Renal cortical epithelial cell (primary cell): ENCODE data around the gene KHNYN. TPM values are rescaled to one million over a fixed set of nuclear protein-coding genes. Genes with fewer than 3 reads are reported as not detected.

ENCODE experiments used
- DNase-seq: peaks from one replicate; pipeline ENCODE4 v3.0.0-alpha.2; 2011; ENCODE audit warnings: low read depth
- total RNA-seq: library from RNA; depleted of rRNA; stranded (reverse); fragments of >200 nt; gene quantifications from 2 replicates; pipeline ENCODE4 v1.2.3, GENCODE V29; 2014

KHNYN gene
- total RNA-seq, 1 donor from 2014 or later: 48.5 TPM

DNA sequence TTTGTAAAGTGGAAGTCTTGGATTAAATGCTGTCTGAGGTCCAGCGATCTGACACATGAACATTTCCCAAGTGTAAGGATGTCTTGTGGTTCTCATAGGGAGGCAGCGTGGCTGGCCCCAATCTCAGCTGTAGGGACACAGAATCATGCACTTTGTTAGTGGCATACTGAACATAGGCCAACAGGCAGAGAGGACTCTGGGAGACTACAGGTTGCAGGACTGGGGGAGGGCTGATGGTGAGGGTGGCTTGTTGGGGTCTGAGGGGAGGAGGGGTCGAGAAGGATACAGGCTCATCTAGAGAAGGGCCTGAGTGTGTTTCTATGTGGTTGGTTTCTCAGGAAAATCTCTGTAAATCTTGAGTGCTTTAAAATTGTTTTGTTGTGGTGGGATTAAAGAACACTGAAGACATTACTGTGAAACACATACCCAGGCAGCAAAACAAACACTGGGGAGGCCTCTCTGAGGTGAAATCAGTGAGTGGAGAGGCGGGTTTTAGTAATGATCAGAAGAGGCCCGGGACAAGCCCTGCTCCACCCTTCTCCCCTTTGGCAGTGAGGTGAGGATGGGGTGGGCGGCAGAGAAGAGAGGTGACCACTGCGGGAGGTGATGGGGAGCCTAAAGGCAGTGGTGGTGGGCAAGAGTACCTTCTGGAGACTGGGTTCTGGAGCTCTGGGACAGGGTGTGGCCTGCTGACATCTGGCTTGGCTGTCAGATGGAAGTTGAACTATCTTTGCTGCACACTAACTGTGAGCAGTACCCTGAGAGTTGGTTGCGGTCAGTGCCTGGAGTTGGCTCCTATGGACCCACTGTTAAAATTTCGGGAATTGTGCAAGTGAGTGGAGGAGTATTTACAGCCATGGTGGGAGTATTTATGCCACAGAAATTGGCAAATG is 27.7 kb upstream of the KHNYN start:
- DNase-seq: no peak

DNA sequence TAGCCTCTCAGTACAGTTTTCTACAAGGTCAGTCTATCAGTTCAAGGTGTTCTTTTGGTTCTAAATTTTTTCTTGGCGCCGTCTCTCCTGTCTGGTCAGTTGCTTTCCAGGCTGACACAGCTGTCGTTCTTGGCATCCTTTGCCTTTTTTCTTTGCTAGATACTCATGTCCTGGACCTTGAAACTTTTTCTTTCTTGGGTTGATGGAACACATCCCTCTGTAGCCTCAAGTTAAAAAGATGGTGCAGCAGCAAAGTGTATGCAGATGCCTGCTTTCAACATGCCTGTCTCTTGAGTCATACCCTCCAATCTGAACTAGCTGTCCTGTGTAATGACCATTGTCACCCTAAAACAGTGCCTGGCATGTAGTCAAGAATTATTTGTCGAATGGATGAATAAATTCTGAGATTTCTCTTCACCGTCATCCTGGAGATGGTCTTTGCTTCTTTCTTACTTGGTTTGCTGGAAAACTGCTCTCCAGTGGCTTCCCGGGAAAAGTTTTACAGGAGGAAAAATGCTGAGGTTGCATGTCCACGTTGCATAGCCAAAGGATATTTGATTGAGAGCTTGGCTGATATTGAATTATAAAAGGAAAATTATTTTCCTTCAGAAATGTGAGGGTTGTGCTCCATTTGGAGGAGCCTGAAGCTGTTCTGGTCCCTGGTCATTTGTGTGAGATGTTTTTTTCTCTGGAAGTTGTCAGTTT is 26.3 kb upstream of the KHNYN start:
- DNase-seq: no peak

DNA sequence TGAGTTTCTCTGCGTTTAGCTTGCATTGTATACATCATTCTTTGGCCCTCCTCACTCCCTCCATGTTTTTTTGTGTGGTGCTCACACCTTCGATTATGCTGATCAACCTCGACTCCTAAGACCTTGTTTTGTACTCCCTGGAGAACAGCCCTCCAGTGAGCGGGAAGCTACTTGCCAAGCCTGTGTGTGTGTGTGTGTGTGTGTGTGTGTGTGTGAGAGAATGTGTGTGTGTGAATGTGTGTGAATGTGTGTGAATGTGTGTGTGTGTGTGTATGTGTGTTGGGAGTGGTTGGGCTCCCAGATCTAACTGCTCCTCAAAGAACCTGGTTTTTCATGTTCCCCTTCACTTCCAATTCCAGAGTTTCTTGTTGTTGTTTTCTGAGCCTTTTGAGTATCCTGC is 24.9 kb upstream of the KHNYN start:
- DNase-seq: no peak

DNA sequence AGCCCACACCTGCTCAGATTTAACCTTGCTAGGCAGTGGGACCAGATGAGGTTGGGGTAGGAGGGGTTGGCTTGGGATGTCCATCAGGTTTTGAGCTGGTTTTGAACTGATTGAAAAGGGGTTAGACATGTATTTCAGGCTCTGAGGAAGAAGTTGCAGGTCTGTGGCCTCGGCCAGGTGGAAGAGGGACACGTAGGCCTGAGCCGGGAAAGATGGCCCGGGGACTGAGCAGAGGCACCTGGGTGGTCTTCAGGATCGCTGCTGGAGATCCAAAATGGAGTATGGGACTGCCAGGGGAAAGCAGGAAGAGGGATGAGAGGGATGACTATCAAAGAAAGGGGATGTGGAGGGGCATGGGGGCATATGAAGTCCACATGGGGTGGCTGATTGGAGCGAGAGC is 23.3 kb upstream of the KHNYN start:
- no peak for DNase-seq

DNA sequence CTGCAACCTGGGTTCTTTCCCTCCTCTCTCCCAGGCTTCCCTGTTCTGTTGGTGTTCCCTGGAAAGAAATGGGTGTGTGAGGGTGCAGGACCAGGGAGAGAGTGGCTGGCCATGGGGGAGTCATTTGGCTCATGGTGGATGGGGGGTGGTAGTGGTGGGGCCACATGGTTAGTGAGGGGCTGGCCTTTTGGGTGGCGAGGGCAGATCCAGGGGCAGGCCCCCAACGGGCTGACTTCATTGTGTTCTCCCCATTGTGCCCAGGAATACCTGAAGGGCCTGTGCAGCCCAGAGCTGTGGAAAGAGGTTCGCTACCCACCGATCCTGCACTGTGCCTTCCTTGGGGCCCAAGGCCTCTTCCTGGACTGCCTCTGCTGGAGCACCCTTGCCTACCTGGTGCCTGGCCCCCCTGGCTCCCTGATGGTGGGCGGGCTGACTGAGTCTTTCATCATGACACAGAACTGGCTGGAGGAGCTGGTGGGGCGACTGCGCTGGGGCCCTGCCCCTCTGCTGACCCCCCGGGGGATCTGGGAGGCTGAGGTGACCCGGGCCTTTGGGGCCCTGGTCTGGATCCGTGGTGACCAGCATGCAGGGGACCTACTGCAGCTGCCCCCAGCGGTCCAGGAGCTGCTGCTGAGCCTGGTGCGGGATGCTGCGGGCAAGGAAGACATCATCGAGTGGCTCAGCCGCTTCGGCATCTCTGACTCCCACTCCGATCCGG is 22.0 kb upstream of the KHNYN start:
- DNase-seq: no peak

DNA sequence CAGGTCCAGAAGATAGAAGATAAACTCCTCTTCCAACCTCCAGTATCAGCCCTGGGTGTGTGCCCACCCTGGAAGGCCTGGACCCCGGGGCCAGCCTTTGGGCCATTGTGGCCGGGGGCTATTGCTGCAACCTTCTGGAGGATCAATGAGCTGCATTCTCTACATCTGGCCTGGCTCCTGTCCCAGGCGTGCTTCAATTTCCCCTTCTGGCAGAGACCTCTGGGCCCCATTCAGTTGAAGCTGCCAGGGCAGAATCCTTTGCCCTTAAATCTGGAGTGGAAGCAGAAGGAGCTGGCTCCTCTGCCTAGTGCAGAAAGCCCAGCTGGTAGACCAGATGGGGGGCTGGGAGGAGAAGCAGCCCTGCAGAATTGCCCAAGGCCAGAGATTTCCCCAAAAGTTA is 21.0 kb upstream of the KHNYN start:
- DNase-seq: no peak

DNA sequence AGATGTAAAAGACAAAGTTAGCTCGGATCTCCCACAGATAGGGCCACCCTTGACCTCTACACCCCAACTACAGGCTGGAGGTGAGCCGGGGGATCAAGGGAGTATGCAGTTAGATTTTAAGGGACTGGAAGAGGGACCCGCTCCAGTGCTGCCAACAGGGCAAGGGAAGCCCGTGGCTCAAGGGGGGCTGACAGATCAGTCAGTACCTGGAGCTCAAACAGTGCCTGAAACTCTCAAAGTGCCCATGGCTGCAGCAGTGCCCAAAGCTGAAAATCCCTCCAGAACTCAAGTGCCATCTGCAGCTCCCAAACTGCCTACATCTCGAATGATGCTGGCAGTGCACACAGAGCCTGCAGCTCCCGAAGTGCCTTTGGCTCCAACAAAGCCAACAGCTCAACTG is 20.6 kb upstream of the KHNYN start:
- DNase-seq: no peak

DNA sequence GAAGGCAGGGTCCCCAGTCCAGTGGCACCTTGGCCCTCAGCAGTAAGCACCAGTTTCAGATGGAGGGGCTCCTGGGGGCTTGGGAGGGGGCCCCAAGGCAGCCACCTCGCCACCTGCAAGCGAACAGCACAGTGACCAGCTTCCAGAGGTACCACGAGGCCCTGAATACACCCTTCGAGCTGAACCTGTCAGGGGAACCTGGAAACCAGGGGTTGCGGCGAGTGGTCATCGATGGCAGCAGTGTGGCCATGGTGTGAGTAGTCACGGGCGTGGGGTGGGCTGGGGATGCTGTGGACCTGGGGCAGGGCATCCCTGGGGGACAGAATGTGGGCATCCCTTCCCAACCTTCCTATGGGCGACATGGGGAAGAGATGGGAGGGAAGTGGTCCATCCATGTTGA is 19.8 kb upstream of the KHNYN start:
- DNase-seq: no peak

DNA sequence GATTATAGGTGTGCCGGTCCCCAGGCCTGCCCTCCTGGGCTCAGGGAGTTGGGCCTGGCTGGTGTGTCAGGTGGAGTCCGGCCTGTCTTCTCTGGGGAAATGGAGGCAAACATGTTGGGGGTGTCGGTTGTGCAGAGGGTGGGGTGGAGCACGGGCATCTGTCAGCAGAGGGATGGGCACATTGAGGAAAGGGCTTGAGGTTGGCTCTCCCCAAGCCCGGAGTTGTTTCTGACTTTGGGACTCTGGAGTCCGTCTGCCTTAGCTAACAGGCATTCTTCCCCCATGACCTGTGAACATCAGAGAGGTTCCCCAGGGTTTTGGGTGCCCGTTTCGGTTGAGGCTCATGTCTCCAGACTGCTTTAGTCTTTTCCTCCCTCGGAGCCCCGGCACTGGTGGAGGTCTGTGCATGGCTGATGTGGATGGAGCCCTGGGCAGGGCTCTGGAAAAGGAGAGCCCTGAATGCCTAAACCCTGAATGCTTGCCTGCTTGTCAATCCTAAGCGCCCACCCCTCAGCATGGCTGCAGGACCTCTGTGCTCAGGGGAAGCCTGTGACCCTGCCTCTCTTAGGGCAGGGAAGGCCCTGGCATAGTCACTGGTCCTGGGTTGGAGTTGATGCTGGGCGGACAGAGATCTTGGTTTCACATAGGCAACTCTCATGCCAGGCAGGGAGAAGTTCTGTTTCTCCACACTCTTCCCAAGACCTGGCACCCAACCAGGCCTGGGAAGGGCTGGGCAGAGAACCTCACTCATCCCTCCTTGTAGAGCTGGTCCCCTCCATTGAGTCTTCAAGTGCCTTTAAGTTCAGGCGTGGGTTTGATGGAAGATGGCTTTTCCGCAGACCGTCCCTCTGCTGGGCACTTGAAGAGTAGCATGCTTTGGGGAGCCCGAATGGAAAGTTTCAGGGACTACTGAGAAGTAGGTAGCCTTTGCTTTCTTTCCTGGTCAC is 18.0 kb upstream of the KHNYN start:
- peak; percentile 32 for DNase-seq

DNA sequence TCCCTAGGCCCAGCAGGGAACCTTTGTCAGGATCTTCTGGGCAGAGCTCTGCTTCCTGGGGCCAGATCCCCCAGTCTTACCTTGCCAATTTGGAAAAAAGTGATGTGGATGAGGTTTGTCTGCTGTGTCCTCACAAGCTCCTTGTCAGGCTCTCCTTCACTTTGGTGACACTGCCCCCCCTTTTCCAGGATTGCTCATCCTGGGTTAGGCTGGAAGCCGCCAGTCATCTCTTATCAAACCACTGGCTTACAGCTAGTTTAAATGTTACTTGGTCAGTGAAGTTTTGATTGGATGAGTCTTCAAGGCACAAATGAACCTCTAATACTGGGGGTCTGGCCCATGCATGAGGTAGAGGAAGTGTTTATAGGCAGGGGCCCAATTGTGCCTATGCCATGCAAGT is 15.7 kb upstream of the KHNYN start:
- DNase-seq: no peak

DNA sequence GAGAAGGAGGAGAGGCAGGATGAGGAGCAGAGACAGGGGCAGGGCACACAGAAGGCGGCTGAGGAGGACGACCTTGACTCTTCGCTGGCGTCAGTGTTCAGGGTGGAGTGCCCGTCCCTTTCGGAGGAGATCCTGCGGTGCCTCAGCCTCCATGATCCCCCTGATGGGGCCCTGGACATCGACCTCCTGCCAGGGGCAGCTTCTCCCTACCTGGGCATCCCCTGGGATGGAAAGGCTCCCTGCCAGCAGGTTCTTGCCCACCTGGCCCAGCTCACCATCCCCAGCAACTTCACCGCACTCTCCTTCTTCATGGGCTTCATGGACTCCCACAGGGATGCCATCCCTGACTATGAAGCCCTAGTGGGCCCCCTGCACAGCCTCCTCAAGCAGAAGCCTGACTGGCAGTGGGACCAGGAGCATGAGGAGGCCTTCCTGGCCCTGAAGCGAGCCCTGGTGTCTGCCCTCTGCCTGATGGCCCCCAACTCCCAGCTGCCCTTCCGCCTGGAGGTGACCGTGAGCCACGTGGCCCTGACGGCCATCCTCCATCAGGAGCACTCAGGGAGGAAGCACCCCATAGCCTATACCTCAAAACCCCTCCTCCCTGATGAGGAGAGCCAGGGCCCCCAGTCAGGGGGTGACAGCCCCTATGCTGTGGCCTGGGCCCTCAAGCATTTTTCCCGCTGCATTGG is 14.9 kb upstream of the KHNYN start:
- DNase-seq: no peak

DNA sequence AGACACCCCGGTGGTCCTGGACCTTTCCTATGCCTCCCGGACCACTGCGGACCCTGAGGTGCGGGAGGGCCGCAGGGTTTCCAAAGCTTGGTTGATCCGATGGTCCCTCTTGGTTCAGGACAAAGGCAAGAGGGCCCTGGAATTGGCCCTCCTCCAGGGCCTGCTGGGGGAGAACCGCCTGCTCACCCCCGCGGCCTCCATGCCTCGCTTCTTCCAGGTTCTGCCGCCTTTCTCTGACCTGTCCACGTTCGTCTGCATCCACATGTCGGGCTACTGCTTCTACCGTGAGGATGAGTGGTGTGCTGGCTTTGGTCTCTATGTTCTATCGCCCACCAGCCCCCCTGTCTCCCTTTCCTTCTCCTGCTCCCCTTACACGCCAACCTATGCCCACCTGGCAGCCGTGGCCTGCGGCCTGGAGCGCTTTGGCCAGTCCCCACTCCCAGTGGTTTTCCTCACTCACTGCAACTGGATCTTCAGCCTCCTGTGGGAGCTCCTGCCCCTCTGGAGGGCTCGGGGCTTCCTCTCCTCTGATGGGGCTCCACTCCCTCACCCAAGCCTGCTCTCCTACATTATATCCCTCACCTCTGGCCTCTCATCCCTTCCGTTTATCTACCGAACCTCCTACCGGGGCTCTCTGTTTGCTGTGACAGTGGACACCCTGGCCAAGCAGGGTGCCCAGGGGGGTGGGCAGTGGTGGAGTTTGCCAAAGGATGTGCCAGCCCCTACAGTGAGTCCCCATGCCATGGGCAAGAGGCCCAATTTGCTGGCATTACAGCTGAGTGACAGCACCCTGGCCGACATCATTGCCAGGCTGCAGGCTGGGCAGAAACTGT is 14.1 kb upstream of the KHNYN start:
- DNase-seq: no peak

DNA sequence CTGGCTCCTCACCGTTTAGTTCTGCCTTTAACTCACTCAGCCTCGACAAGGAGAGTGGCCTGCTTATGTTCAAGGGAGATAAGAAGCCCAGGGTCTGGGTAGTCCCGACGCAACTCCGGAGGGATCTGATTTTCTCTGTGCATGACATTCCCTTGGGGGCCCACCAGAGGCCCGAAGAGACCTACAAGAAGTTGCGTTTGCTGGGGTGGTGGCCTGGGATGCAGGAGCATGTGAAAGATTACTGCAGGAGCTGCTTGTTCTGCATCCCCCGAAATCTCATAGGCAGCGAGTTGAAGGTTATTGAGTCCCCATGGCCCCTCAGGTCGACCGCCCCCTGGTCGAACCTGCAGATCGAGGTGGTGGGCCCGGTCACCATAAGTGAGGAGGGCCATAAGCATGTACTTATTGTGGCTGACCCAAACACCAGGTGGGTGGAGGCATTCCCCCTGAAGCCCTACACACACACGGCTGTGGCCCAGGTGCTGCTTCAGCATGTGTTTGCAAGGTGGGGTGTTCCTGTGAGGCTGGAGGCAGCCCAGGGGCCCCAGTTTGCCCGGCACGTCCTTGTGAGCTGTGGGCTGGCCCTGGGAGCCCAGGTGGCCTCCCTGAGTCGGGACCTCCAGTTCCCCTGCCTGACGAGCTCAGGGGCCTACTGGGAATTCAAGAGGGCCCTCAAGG is 13.4 kb upstream of the KHNYN start:
- DNase-seq: no peak

DNA sequence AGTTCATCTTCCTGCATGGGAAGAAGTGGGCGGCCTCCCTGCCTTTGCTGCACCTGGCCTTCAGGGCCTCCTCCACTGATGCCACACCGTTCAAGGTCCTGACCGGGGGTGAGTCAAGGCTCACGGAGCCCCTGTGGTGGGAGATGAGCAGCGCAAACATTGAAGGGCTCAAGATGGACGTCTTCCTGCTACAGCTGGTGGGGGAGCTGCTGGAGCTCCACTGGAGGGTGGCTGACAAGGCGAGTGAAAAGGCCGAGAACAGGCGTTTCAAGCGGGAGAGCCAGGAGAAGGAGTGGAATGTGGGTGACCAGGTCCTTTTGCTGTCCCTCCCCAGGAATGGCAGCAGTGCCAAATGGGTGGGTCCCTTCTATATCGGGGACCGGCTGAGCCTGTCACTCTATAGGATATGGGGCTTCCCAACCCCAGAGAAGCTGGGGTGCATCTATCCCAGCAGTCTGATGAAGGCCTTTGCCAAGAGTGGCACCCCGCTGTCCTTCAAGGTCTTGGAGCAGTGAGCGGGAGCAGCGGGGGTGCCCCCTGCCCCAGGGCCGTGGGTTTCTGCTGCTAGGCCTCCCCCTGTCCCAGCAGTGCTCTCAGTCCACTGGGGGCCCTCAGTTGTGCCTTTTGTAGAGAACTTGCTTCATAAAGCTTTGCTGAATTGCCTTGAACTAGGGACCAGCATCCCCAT is 12.7 kb upstream of the KHNYN start:
- DNase-seq: no peak

DNA sequence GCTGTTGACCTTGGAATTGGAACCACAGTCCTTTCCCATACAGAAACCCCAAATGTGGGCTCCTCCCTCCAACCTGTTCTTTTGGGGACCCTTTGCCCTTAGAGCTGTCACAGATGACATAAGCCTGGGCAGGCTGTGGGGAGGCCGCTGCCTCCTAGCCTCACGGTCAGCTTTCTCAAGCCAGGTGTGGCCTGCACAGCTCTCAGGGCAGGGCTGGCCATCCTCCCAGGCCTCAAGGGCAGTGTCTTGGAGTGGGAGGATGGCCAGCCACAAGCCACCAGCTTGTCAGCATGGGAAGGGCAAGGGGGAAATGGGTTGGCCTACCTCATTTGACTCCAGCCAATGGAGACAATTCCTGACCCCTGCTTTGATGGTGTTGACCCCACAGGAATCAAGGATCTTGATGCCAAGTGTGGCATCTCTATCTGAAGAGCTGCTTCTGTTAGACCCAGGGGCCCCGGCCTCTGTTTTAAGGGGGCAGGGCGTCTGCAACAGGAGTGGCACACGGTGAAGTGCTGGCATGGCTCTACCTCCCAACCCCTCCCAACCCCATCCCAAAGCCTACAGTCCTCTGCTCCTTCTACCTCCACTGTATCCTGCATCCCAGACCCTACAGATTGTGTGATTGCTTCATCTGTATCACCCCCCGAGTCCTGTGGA is 11.8 kb upstream of the KHNYN start:
- no peak for DNase-seq

DNA sequence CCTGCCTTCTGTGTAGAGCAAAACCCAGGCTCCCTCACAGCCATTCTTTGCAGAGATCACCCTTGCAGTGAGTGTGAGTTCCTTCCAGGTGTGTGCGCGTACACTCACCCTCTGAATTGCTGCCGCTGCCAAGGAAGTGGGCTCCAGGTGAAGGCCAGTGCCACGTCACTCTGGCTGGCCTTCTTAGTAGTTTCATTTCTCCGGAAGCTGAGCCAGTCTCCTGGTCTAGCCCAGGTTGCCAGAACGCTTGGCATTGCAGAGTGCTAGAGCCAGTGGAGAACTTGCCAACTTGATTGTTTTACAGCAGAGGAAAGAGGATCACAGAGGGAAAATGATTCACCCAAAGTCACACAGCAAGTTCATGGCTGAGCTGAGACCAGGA is 11.3 kb upstream of the KHNYN start:
- no peak for DNase-seq

DNA sequence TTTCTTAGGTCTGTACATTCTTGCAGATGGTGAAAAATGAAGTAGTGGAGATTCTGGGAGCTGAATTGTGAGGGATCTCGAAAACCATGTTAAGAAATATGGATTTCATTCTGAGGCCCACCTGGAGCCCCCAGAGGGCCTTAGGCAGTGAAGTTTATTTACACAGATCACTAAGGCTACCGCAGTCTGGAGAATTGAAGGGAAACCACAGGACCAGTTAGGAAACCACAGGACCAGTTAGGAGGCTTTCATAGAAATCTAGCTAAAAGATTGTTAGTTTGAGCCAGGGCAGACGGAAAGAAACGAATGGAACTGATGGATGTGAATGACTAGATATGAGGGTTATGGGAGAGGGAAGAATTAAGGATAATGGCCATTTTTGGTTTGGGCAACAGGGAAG is 7.5 kb upstream of the KHNYN start:
- no peak for DNase-seq
